HepG2 (cell line): Measurements from ENCODE around the gene MCC. TPM values are rescaled to one million over a fixed set of nuclear protein-coding genes. Genes with fewer than 3 reads are reported as not detected.

Experiments
- ATAC-seq: fragments of 200-7000 bp; cut with Tn5 transposase; 3 replicates; pipeline ENCODE4 v1.9.1; 2020; ENCODE audit warnings: mild to moderate bottlenecking, moderate library complexity
- BruUV-seq: library from RNA; stranded (reverse); fragments of 400-500 nt; replicated peaks from 2 replicates; lab custom pipeline; 2021; lab: Mats Ljungman, UMichigan
- CTCF ChIA-PET: fragments of 300-600 bp; formaldehyde crosslinking; extraction: SDS; loops from one replicate; lab custom pipeline; 2021; ENCODE audit warnings: low total read pairs, inconsistent platforms, low intra/inter-chr PET ratio; lab: Yijun Ruan, JAX
- POLR2A ChIA-PET: fragments of 350-600 bp; sonication (Branson Sonifier 250); formaldehyde crosslinking; loops from one replicate; lab custom pipeline; 2020; ENCODE audit warnings: antibody characterized with exemption, inconsistent platforms; lab: Yijun Ruan, JAX
- DNase-seq: peaks from one replicate; pipeline ENCODE4 v3.0.0-alpha.2; 2015; ENCODE audit warnings: low spot score
- FAIRE-seq: peaks from 3 replicates; lab custom pipeline; 2011; peaks lifted over from hg19 to GRCh38; lab: Jason Lieb, UNC
- H2AFZ ChIP-seq: one replicate; pipeline ENCODE4 v1.6.1; 2011; ENCODE audit warnings: low read length, inconsistent platforms
- H3K27ac ChIP-seq: fragments of 300-600 bp; 3 replicates; pipeline ENCODE4 v1.8.0; 2011; ENCODE audit warnings: mixed run types, mild to moderate bottlenecking, mixed read lengths, low read length, inconsistent platforms; ENCODE audit not compliant: insufficient read depth; ENCODE audit errors: extremely low read length
- H3K27me3 ChIP-seq, 2 experiments: fragments of 200-600 bp in 1 of 2; 2 replicates in 1 of 2; 3 replicates in 1 of 2; pipeline versions ENCODE4 v1.6.0 to v1.8.0; 2011; ENCODE audit warnings: low read length in 2 of 2, mild to moderate bottlenecking in 2 of 2, moderate library complexity in 2 of 2, inconsistent platforms in 1 of 2; ENCODE audit not compliant: insufficient read depth in 2 of 2, control insufficient read depth in 1 of 2
- H3K36me3 ChIP-seq, 2 experiments: fragments of 200-600 bp in 1 of 2; replicated peaks in 1 of 2; 2 replicates in 1 of 2; 3 replicates in 1 of 2; pipeline versions ENCODE4 v1.5.1 to v1.8.0; 2011; ENCODE audit warnings: low read length in 2 of 2, inconsistent platforms in 1 of 2; ENCODE audit not compliant: insufficient read depth in 2 of 2, control insufficient read depth in 1 of 2
- H3K4me1 ChIP-seq: 2 replicates; pipeline ENCODE4 v1.5.1; 2012; ENCODE audit warnings: low read length, inconsistent platforms; ENCODE audit not compliant: insufficient read depth
- H3K4me2 ChIP-seq: 2 replicates; pipeline ENCODE4 v1.6.0; 2011; ENCODE audit warnings: low read depth, low read length, inconsistent platforms
- H3K4me3 ChIP-seq, 3 experiments: fragments of 200-600 bp in 1 of 3; sonication (generic), shearing (Covaris generic) in 1 of 3; replicated peaks in 1 of 3; 2 replicates each; pipeline ENCODE4 v1.5.1; 2011 to 2016; ENCODE audit warnings: low read length in 3 of 3, inconsistent platforms in 2 of 3, low read depth in 2 of 3, mild to moderate bottlenecking in 2 of 3, control low read depth in 1 of 3, mixed read lengths in 1 of 3; ENCODE audit not compliant: insufficient read depth in 1 of 3
- H3K79me2 ChIP-seq: one replicate; pipeline ENCODE4 v1.6.1; 2011; ENCODE audit warnings: low read length, inconsistent platforms; ENCODE audit not compliant: insufficient read depth
- H3K9ac ChIP-seq: 2 replicates; pipeline ENCODE4 v1.6.0; 2011; ENCODE audit warnings: mild to moderate bottlenecking, low read depth, low read length, inconsistent platforms; ENCODE audit not compliant: insufficient read depth
- H3K9me3 ChIP-seq: 2 replicates; pipeline ENCODE4 v1.5.1; 2012; ENCODE audit warnings: mild to moderate bottlenecking, low read length
- H4K20me1 ChIP-seq: 2 replicates; pipeline ENCODE4 v1.6.0; 2011; ENCODE audit warnings: inconsistent platforms, mild to moderate bottlenecking, low read length, moderate library complexity; ENCODE audit not compliant: insufficient read depth
- ARID4A ChIP-seq: sonication (generic); formaldehyde crosslinking; IDR thresholded peaks from 2 replicates; pipeline ENCODE4 v1.5.0; 2020; ENCODE audit warnings: mild to moderate bottlenecking, missing genetic modification reagents, borderline replicate concordance
- CBFB ChIP-seq: sonication (generic); formaldehyde crosslinking; IDR thresholded peaks from 2 replicates; pipeline ENCODE4 v1.4.0; 2020; ENCODE audit warnings: missing genetic modification reagents
- DBP ChIP-seq: sonication (generic); formaldehyde crosslinking; IDR thresholded peaks from 2 replicates; pipeline ENCODE4 v1.4.0; 2020; ENCODE audit warnings: missing genetic modification reagents; ENCODE audit errors: not compliant biosample characterization
- EED ChIP-seq: sonication (generic); formaldehyde crosslinking; IDR thresholded peaks from 2 replicates; pipeline ENCODE4 v1.5.0; 2020; ENCODE audit warnings: mild to moderate bottlenecking, missing genetic modification reagents
- MYNN ChIP-seq: sonication (generic); formaldehyde crosslinking; IDR thresholded peaks from 2 replicates; pipeline ENCODE4 v1.4.0; 2020; ENCODE audit warnings: mild to moderate bottlenecking, low read depth, missing genetic modification reagents
- NFE2L1 ChIP-seq: sonication (generic); formaldehyde crosslinking; IDR thresholded peaks from 2 replicates; pipeline ENCODE4 v1.4.0; 2020; ENCODE audit warnings: missing genetic modification reagents, mild to moderate bottlenecking, borderline replicate concordance
- PPARG ChIP-seq: conservative IDR thresholded peaks from 2 replicates; pipeline ENCODE4 v1.6.1; 2016; ENCODE audit warnings: missing biosample characterization, missing genetic modification reagents
- SIX1 ChIP-seq: sonication (generic); formaldehyde crosslinking; IDR thresholded peaks from 2 replicates; pipeline ENCODE4 v1.4.0; 2020; ENCODE audit warnings: missing genetic modification reagents, borderline replicate concordance
- TBX3 ChIP-seq: fragments of 450-650 bp; IDR thresholded peaks from 2 replicates; pipeline ENCODE4 v1.6.1; 2017; ENCODE audit warnings: antibody characterized with exemption, mild to moderate bottlenecking, inconsistent platforms, borderline replicate concordance
- U2AF2 ChIP-seq: fragments of 200-400 bp; formaldehyde crosslinking; IDR thresholded peaks from 2 replicates; pipeline ENCODE4 v1.6.1; 2017; ENCODE audit warnings: low read depth, mild to moderate bottlenecking, low read length
- YEATS4 ChIP-seq: sonication (generic); formaldehyde crosslinking; IDR thresholded peaks from 2 replicates; pipeline ENCODE4 v1.4.0; 2020; ENCODE audit warnings: missing genetic modification reagents, borderline replicate concordance
- ZBTB21 ChIP-seq: sonication (generic); formaldehyde crosslinking; IDR thresholded peaks from 2 replicates; pipeline ENCODE4 v1.4.0; 2020; ENCODE audit warnings: missing genetic modification reagents
- ZNF12 ChIP-seq: sonication (generic); formaldehyde crosslinking; IDR thresholded peaks from 2 replicates; pipeline ENCODE4 v1.5.0; 2020; ENCODE audit warnings: missing genetic modification reagents
- ZNF557 ChIP-seq: sonication (generic); formaldehyde crosslinking; IDR thresholded peaks from 2 replicates; pipeline ENCODE4 v1.4.0; 2020; ENCODE audit warnings: missing genetic modification reagents
- ZNF772 ChIP-seq: sonication (generic); formaldehyde crosslinking; IDR thresholded peaks from 2 replicates; pipeline ENCODE4 v1.5.0; 2020; ENCODE audit warnings: mild to moderate bottlenecking, missing genetic modification reagents
- ZNF841 ChIP-seq: sonication (generic); formaldehyde crosslinking; IDR thresholded peaks from 2 replicates; pipeline ENCODE4 v1.8.1; 2023; ENCODE audit warnings: missing genetic modification reagents, borderline replicate concordance
- WGBS: methylation state at CpG from one replicate; pipeline ENCODE4 v1.1.6; 2017; ENCODE audit warnings: low lambda C conversion rate; 5-methylcytosine and 5-hydroxymethylcytosine counted together
- in situ Hi-C: cut with HindIII; loops from 2 replicates; pipeline ENCODE4 v1.10.0; 2017; ENCODE audit warnings: low pct_unique_long_range_greater_than_20kb; ENCODE audit not compliant: extremely low pct_ligation_motif_present
- intact Hi-C: fragments of 100-400 bp; cut with micrococcal nuclease; formaldehyde crosslinking; loops from one replicate; pipeline ENCODE4 v1.10.0; 2022; ENCODE audit not compliant: unreplicated experiment
- polyA plus RNA-seq, 8 experiments: library from polyadenylated mRNA; depleted of rRNA in 3 of 8; stranded (reverse) in 7 of 8; unstranded in 1 of 8; fragments of >200 nt; fragmentation: Illumina TruSeq in 4 of 8; extraction: Trizol in 4 of 8; gene quantifications; 2 replicates each; pipeline versions ENCODE4 v1.2.1 to v1.2.3, GENCODE V29; 2011 to 2016; ENCODE audit warnings: low read depth in 4 of 8, missing spikeins in 1 of 8, mixed read lengths in 1 of 8; ENCODE audit not compliant: insufficient read depth in 1 of 8
- total RNA-seq, 5 experiments: library from RNA; depleted of rRNA; stranded (reverse); fragments of >200 nt; fragmentation: Illumina TruSeq; extraction: Trizol; gene quantifications; 2 replicates each; pipeline ENCODE4 v1.2.3, GENCODE V29; 2016; ENCODE audit warnings: low read depth in 1 of 5
- TF ChIP-seq, protein P1 (sequence below): sonication (generic); formaldehyde crosslinking; IDR thresholded peaks from 2 replicates; pipeline ENCODE4 v1.5.0; 2020; ENCODE audit warnings: missing genetic modification reagents, mild to moderate bottlenecking, borderline replicate concordance
- TF ChIP-seq, protein P2 (sequence below): sonication (generic); formaldehyde crosslinking; IDR thresholded peaks from 2 replicates; pipeline ENCODE4 v1.4.0; 2020; ENCODE audit warnings: missing genetic modification reagents

Gene MCC
- total and polyA plus RNA-seq, 2 of the 13 experiments (the other 11 are each of a cell fraction or from before 2014, with no cell fraction given) = 0.55 to 2.4 TPM

- Histone ChIP-seq H4K20me1 (no peaks in the 10 kb centered on the region), H3K4me1 (peaks cover 21% of the 10 kb centered on the region), H3K27ac (no peak overlapping the region), H3K27me3 (peaks cover 8 to 55% of the 10 kb centered on the region in 2 experiments; a peak in 4 of 5 replicates), H3K79me2 (no peaks in the 10 kb centered on the region), H3K9me3 (no peaks in the 10 kb centered on the region), H3K36me3 (no peaks in the 10 kb centered on the region), H3K9ac (no peak overlapping the region), H3K4me2 (no peak overlapping the region), H3K4me3 (no peak overlapping the region), H2AFZ (no peak overlapping the region)
- CTCF ChIA-PET = no interaction called here
- in situ Hi-C loops = no loop called here
- WGBS = 24% methylated on average over 3 of the region's 3 CpGs
- DNase-seq (no peak), FAIRE-seq (no peak), ATAC-seq (no peak)
- intact Hi-C loops = no loop called here
- BruUV-seq = no TSS peak
- POLR2A ChIA-PET = no interaction called here
- no peak for TF ChIP-seq ZNF841 (CRISPR knock-in tag)
- TF ChIP-seq DBP (CRISPR knock-in tag) = no peak
- TF ChIP-seq MYNN (CRISPR knock-in tag) = no peak
- TF ChIP-seq PPARG (CRISPR knock-in tag) = no peak
- TF ChIP-seq ZNF12 (CRISPR knock-in tag) = no peak
- no peak for TF ChIP-seq EED
- TF ChIP-seq, protein P1, sequence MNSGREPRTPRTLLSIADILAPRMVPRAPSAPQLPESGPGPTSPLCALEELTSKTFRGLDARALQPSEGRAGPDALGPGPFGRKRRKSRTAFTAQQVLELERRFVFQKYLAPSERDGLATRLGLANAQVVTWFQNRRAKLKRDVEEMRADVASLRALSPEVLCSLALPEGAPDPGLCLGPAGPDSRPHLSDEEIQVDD (CRISPR knock-in tag) = no peak
- TF ChIP-seq, protein P2, sequence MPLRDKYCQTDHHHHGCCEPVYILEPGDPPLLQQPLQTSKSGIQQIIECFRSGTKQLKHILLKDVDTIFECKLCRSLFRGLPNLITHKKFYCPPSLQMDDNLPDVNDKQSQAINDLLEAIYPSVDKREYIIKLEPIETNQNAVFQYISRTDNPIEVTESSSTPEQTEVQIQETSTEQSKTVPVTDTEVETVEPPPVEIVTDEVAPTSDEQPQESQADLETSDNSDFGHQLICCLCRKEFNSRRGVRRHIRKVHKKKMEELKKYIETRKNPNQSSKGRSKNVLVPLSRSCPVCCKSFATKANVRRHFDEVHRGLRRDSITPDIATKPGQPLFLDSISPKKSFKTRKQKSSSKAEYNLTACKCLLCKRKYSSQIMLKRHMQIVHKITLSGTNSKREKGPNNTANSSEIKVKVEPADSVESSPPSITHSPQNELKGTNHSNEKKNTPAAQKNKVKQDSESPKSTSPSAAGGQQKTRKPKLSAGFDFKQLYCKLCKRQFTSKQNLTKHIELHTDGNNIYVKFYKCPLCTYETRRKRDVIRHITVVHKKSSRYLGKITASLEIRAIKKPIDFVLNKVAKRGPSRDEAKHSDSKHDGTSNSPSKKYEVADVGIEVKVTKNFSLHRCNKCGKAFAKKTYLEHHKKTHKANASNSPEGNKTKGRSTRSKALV (CRISPR knock-in tag) = no peak
- TF ChIP-seq ZNF772 (CRISPR knock-in tag) = no peak
- TF ChIP-seq ARID4A = no peak
- no peak for TF ChIP-seq SIX1 (CRISPR knock-in tag)
- TF ChIP-seq U2AF2 = no peak
- TF ChIP-seq NFE2L1 (CRISPR knock-in tag) = no peak
- TF ChIP-seq TBX3 = no peak
- TF ChIP-seq ZNF557 (CRISPR knock-in tag) = no peak
- no peak for TF ChIP-seq CBFB (CRISPR knock-in tag)
- TF ChIP-seq YEATS4 (CRISPR knock-in tag) = no peak
- TF ChIP-seq ZBTB21 (CRISPR knock-in tag) = no peak
Measured at GRCh38 chr5:113292462-113292861, 195.8 kb downstream of the MCC start.
